ENCODE measurements around the gene DERL3. TPM values are rescaled to one million over a fixed set of nuclear protein-coding genes. Genes with fewer than 3 reads are reported as not detected.

The DERL3 gene
- total and polyA plus RNA-seq, 2 of the 13 experiments (the other 11 are each of a cell fraction or from before 2014, with no cell fraction given): not detected

Small RNA genes lying within 50 kb of the gene (small RNA-seq; reads per million reads assigned to genes)
- gene RN7SL268P (ENCODE audit: insufficient read depth in 2 of 3, insufficient read length in 3 of 3, low read depth in 2 of 3, low replicate concordance in 1 of 3): 0 reads per million in 3 experiments

Other genes starting within 250 kb of the DERL3 start
- 0.15 and 0.66 TPM in 2 replicates for gene DRICH1, start 206.7 kb downstream of the DERL3 start, total RNA-seq (2016; rRNA removed; fragmentation: Illumina TruSeq; extraction: Trizol)
- gene DRICH1, start 206.7 kb downstream of the DERL3 start, polyA plus RNA-seq (2011; rRNA removed): 0.08 and 0.22 TPM in 2 replicates
- not detected in 2 replicates for gene RGL4, start 148.0 kb downstream of the DERL3 start, total RNA-seq (2016; rRNA removed; fragmentation: Illumina TruSeq; extraction: Trizol)
- gene RGL4, start 148.0 kb downstream of the DERL3 start, polyA plus RNA-seq (2011; rRNA removed): not detected in 2 replicates
- 3.6 and 4.0 TPM in 2 replicates for gene ZNF70, start 87.9 kb downstream of the DERL3 start, total RNA-seq (2016; rRNA removed; fragmentation: Illumina TruSeq; extraction: Trizol)
- 0.62 and 0.93 TPM in 2 replicates for gene ZNF70, start 87.9 kb downstream of the DERL3 start, polyA plus RNA-seq (2011; rRNA removed)
- gene VPREB3, start 84.6 kb downstream of the DERL3 start, total RNA-seq (2016; rRNA removed; fragmentation: Illumina TruSeq; extraction: Trizol): not detected in 2 replicates
- gene VPREB3, start 84.6 kb downstream of the DERL3 start, polyA plus RNA-seq (2011; rRNA removed): 0.22 and 0.35 TPM in 2 replicates
- gene C22orf15, start 76.0 kb downstream of the DERL3 start, total RNA-seq (2016; rRNA removed; fragmentation: Illumina TruSeq; extraction: Trizol): not detected in 2 replicates
- gene C22orf15, start 76.0 kb downstream of the DERL3 start, polyA plus RNA-seq (2011; rRNA removed): 0.07 TPM in 1 of 2 replicates, not detected in the other
- gene CHCHD10, start 71.0 kb downstream of the DERL3 start, total RNA-seq (2016; rRNA removed; fragmentation: Illumina TruSeq; extraction: Trizol): 59.1 and 62.8 TPM in 2 replicates
- gene CHCHD10, start 71.0 kb downstream of the DERL3 start, polyA plus RNA-seq (2011; rRNA removed): 37.0 and 60.2 TPM in 2 replicates
- gene MMP11, start 66.2 kb downstream of the DERL3 start, total RNA-seq (2016; rRNA removed; fragmentation: Illumina TruSeq; extraction: Trizol): 2.7 and 8.9 TPM in 2 replicates
- gene MMP11, start 66.2 kb downstream of the DERL3 start, polyA plus RNA-seq (2011; rRNA removed): 28.6 and 88.6 TPM in 2 replicates
- gene SMARCB1, start 52.0 kb downstream of the DERL3 start, total RNA-seq (2016; rRNA removed; fragmentation: Illumina TruSeq; extraction: Trizol): 74.0 and 75.8 TPM in 2 replicates
- gene SMARCB1, start 52.0 kb downstream of the DERL3 start, polyA plus RNA-seq (2011; rRNA removed): 150 and 166 TPM in 2 replicates
- gene SLC2A11, start 18.9 kb upstream of the DERL3 start, total RNA-seq (2016; rRNA removed; fragmentation: Illumina TruSeq; extraction: Trizol): 8.9 and 15.2 TPM in 2 replicates
- gene SLC2A11, start 18.9 kb upstream of the DERL3 start, polyA plus RNA-seq (2011; rRNA removed): 15.4 and 18.6 TPM in 2 replicates
- 537 and 634 TPM in 2 replicates for gene MIF, start 55.4 kb upstream of the DERL3 start, total RNA-seq (2016; rRNA removed; fragmentation: Illumina TruSeq; extraction: Trizol)
- 675 and 735 TPM in 2 replicates for gene MIF, start 55.4 kb upstream of the DERL3 start, polyA plus RNA-seq (2011; rRNA removed)
- gene GSTT2B, start 122.2 kb upstream of the DERL3 start, total RNA-seq (2016; rRNA removed; fragmentation: Illumina TruSeq; extraction: Trizol): 0.53 and 1.5 TPM in 2 replicates
- gene GSTT2B, start 122.2 kb upstream of the DERL3 start, polyA plus RNA-seq (2011; rRNA removed): 3.6 and 3.9 TPM in 2 replicates
- gene DDTL, start 127.9 kb upstream of the DERL3 start, total RNA-seq (2016; rRNA removed; fragmentation: Illumina TruSeq; extraction: Trizol): 0.31 TPM in 1 of 2 replicates, not detected in the other
- gene DDTL, start 127.9 kb upstream of the DERL3 start, polyA plus RNA-seq (2011; rRNA removed): 0.07 TPM in 1 of 2 replicates, not detected in the other
- 120 and 143 TPM in 2 replicates for gene DDT, start 135.4 kb upstream of the DERL3 start, total RNA-seq (2016; rRNA removed; fragmentation: Illumina TruSeq; extraction: Trizol)
- gene DDT, start 135.4 kb upstream of the DERL3 start, polyA plus RNA-seq (2011; rRNA removed): 159 and 181 TPM in 2 replicates
- not detected in 2 replicates for gene GSTT2, start 141.1 kb upstream of the DERL3 start, total RNA-seq (2016; rRNA removed; fragmentation: Illumina TruSeq; extraction: Trizol)
- not detected in 2 replicates for gene GSTT2, start 141.1 kb upstream of the DERL3 start, polyA plus RNA-seq (2011; rRNA removed)
- gene GSTT4, start 166.4 kb upstream of the DERL3 start, total RNA-seq (2016; rRNA removed; fragmentation: Illumina TruSeq; extraction: Trizol): 0.18 and 0.62 TPM in 2 replicates
- 0.59 and 0.63 TPM in 2 replicates for gene GSTT4, start 166.4 kb upstream of the DERL3 start, polyA plus RNA-seq (2011; rRNA removed)
- 51.3 and 61.3 TPM in 2 replicates for gene CABIN1, start 172.3 kb upstream of the DERL3 start, total RNA-seq (2016; rRNA removed; fragmentation: Illumina TruSeq; extraction: Trizol)
- 10.2 and 12.0 TPM in 2 replicates for gene CABIN1, start 172.3 kb upstream of the DERL3 start, polyA plus RNA-seq (2011; rRNA removed)